Suprapubic skin (tissue), 4 donors: Measurements from ENCODE around the gene ASL. TPM values are rescaled to one million over a fixed set of nuclear protein-coding genes. Genes with fewer than 3 reads are reported as not detected.
"Not testable (repeated sequence)": the region's sequence is repeated elsewhere in the genome, so short reads cannot be mapped to it uniquely, and the experiment has no call there.

Experiments used
- DNase-seq, 2 donors: peaks; one replicate each; pipeline ENCODE4 v3.0.0-alpha.2; 2019; ENCODE audit warnings: low spot score in 2 of 2
- H3K27ac ChIP-seq: fragments of 200-600 bp; sonication (generic); one replicate; pipeline ENCODE4 v1.5.1; 2019
- H3K27me3 ChIP-seq: fragments of 200-600 bp; sonication (generic); one replicate; pipeline ENCODE4 v1.5.1; 2019
- H3K36me3 ChIP-seq: fragments of 200-600 bp; sonication (generic); one replicate; pipeline ENCODE4 v1.5.1; 2019
- H3K4me1 ChIP-seq: fragments of 200-600 bp; sonication (generic); one replicate; pipeline ENCODE4 v1.5.1; 2019
- H3K4me3 ChIP-seq: fragments of 200-600 bp; sonication (generic); one replicate; pipeline ENCODE4 v1.5.1; 2019; ENCODE audit warnings: mild to moderate bottlenecking
- H3K9me3 ChIP-seq: fragments of 200-600 bp; sonication (generic); one replicate; pipeline ENCODE4 v1.5.1; 2019
- CTCF ChIP-seq, 2 donors: fragments of 200-600 bp in 1 of 2; fragments of 450-650 bp in 1 of 2; sonication (generic) in 1 of 2; IDR thresholded peaks; one replicate each; pipeline ENCODE4 v1.5.1; 2016 to 2019; ENCODE audit warnings: antibody characterized with exemption in 2 of 2, mild to moderate bottlenecking in 1 of 2, moderate library complexity in 1 of 2
- EP300 ChIP-seq: sonication (generic); formaldehyde crosslinking; IDR thresholded peaks from one replicate; pipeline ENCODE4 v1.6.1; 2017; ENCODE audit warnings: antibody characterized with exemption
- POLR2A ChIP-seq, 2 donors: fragments of 450-650 bp; IDR thresholded peaks; one replicate each; pipeline ENCODE4 v1.6.1; 2017; ENCODE audit warnings: antibody characterized with exemption in 2 of 2, mild to moderate bottlenecking in 2 of 2, moderate library complexity in 2 of 2
- POLR2AphosphoS5 ChIP-seq, 3 donors: sonication (generic); formaldehyde crosslinking; IDR thresholded peaks; one replicate each; pipeline ENCODE4 v1.6.1; 2017; ENCODE audit warnings: antibody characterized with exemption in 3 of 3
- WGBS: methylation state at CpG from one replicate; pipeline ENCODE4 v1.1.5; 2018; 5-methylcytosine and 5-hydroxymethylcytosine counted together
- total RNA-seq, 4 donors: library from RNA; depleted of rRNA; stranded (reverse); fragments of >200 nt; gene quantifications; one replicate each; pipeline ENCODE4 v1.1.0, GENCODE V29; 2016

ASL gene
- total RNA-seq, result 10 to 100 TPM; 14.3 to 30.8 (median 22.4) TPM

DNA sequence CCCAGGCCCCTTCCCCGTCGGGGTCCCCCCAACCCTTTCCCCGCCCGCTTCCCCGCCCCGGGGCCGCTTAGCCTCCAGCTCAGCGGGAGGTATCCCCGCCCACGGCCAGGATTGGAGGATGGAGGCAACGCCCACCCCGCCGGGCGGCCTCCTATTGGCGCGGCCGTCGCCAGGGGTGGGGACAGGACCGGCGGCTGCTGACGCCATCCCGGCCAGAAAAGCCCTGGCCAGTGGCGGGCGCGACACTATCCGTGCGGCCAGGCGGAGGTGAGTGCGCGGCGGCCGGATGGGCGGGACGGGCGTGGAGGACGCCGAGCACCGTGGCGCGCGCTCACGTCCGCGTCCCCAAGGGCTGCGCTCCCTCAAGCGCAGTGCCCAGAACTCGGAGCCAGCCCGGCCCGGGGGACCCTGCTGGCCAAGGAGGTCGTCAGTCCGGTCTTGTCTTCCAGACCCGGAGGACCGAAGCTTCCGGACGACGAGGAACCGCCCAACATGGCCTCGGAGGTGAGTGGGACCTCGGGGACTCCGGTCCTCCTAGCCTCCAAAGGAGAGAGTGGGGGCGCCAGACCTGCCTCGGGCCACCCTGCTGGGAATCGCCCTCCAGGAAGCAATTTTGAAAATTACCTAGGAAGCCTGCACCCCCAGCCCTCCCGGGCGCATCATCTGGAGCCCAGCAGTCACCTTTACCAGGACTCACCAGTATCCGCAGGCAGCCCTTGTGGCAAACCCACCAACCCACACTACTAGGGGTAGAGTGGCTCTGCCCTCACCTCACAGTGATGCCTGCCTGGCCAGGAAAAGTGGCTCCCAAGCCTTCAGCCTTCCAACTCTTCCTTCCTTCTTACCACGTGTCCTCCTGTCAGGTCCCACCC lies at the start of gene ASL:
Gene ASL (plus strand): TSS at position 230 of the 872 bp plus-strand sequence. CDS start 263 bp downstream, at position 493.
- 4% methylated on average over 22 of the region's 67 CpGs for WGBS
- Histone ChIP-seq H3K27ac (peak within 1 kb of the TSS; percentile 63), H3K9me3 (no peaks in the 10 kb centered on the region), H3K36me3 (no peaks in the 10 kb centered on the region), H3K4me1 (peaks cover 18% of the 10 kb centered on the region), H3K4me3 (peak within 1 kb of the TSS; percentile 91), H3K27me3 (no peaks in the 10 kb centered on the region)
- peak; percentile 95 to 96 for DNase-seq
- TF ChIP-seq POLR2A (IDR thresholded peaks at IDR 0.05) (peak in 1 of 2 donors; percentile 46), POLR2AphosphoS5 (IDR thresholded peaks at IDR 0.05) (peak in 2 of 3 donors; percentile 75 to 81), CTCF (IDR thresholded peaks at IDR 0.05) (no peak), EP300 (no peak)

DNA sequence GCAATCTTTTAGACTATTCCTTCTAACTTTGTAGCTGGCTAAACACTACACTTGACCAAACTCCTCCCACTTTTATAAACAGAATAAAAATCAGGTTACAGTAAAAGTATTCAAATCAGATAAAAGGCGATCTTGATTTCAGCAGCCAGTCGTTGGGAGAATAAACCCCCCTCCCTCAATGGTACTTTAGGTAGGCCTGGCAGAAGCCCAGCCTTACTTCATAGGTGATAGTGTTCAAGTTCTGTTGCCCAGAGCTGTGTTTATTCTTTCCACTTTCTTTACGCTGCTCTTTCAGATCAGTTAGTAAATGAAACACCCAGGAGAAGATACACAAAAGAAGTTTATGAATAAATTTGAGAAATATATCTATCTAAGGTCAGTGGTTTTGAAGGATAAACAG lies 47.3 kb upstream of the ASL start:
- not testable (repeated sequence) for H3K4me1 ChIP-seq, H3K36me3 ChIP-seq, H3K9me3 ChIP-seq, H3K27me3 ChIP-seq, H3K4me3 ChIP-seq, H3K27ac ChIP-seq, DNase-seq
- 61% methylated on average over 3 of the region's 3 CpGs for WGBS

DNA sequence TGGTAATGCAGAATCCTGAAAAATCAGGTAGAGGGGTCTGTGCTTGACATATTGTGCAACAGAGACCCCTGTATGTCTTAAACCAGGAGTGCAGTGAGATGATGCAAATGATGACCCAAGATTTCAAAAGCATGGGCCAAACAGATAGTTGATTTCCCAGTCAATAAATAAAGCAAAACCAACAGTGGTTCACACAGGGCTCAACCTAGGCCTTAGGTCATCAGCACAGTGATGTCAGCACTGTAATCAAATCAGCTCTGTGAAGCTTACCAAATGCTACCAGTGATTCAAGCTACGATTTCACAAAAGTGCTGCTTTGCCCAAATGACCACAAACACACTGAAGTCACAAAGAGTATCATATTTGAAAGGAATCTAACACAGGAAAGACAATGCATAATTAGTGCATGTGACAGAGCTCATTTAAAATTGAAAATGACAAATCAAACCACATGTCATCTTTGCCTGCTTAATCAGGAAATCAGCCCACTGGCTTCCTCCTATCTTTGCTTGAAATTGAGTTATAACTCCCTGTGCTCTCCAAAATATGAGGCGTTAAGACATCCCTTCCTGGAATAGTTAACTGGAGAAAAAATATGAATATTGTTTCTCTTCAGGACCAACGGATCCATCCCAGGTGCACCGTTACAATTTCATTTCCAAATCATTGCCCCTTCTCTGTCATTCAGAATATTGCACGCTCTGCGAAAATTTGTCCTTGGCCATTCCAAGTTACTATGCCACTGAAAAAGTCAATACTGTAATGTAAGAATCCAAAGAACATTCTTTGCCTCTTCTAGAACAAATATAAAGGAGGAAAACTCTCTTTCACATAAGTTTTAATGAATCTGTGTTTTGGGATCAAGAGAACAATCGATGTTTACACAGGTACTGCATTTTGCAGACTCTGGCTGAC lies 41.9 kb upstream of the ASL start:
- Histone ChIP-seq H3K4me1 (no peaks in the 10 kb centered on the region), H3K4me3 (no peak overlapping the region), H3K36me3 (no peaks in the 10 kb centered on the region), H3K9me3 (no peaks in the 10 kb centered on the region), H3K27me3 (no peaks in the 10 kb centered on the region), H3K27ac (no peak overlapping the region)
- 78% methylated on average over 7 of the region's 7 CpGs for WGBS
- TF ChIP-seq POLR2AphosphoS5 (IDR thresholded peaks at IDR 0.05) (no peak), POLR2A (IDR thresholded peaks at IDR 0.05) (no peak), EP300 (no peak), CTCF (IDR thresholded peaks at IDR 0.05) (no peak)
- no peak for DNase-seq

DNA sequence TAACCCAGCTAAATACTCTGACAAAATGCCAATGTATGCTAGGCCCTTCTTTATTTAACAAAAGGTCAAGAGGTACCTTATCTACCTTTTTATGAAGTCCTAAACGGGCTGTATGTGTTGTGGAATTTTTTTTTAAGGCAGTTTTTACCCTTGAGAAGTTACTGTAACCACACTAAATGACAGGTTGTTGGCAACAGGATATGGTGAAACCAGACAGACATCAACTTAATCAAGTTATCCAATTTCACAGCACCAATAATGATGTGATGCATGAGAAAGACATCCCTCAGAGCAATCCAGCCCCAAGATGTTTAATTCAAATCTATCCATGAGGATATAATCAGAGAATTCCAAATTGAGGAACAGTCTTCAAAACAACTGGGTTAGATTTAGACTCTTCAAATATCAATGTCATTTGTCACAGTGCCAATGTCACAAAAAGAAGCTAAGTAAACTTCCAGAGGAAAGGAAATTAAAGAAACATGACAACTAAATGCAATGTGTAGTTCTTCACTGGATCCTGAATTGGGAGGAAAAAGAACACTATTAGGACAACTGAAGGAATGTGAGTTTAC lies 41.1 kb upstream of the ASL start:
- H3K9me3 ChIP-seq, H3K4me1 ChIP-seq, H3K4me3 ChIP-seq, H3K36me3 ChIP-seq, H3K27me3 ChIP-seq, DNase-seq, H3K27ac ChIP-seq: not testable (repeated sequence)
- WGBS, result 47% methylated on average over 1 of the region's 1 CpG

DNA sequence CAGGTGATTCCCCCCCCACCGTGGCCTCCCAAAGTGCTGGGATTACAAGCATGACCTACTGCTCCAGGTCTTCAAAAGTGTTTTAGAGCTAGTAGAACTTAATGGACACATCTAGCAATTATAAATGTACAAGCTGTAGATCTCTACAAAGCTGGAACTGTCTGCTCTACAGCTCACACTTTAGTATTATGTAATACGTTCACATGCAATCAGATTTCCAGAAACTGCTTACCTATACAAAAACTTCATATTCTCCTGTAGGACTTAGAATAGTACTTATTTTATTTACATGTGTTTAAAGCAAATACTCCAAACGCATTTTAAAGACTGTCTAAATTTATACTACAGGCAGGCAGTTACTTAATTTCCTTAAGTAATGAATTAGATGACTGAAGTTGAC lies 39.2 kb upstream of the ASL start:
- TF ChIP-seq EP300, result no peak
- no peak for TF ChIP-seq CTCF (IDR thresholded peaks at IDR 0.05)
- TF ChIP-seq POLR2A (IDR thresholded peaks at IDR 0.05), result no peak
- TF ChIP-seq POLR2AphosphoS5 (IDR thresholded peaks at IDR 0.05), result no peak
- no peaks in the 10 kb centered on the region for H3K36me3 ChIP-seq
- H3K27ac ChIP-seq, result no peak overlapping the region
- no peak for DNase-seq
- 85% methylated on average over 3 of the region's 3 CpGs for WGBS
- no peak overlapping the region for H3K4me3 ChIP-seq
- no peaks in the 10 kb centered on the region for H3K27me3 ChIP-seq
- no peaks in the 10 kb centered on the region for H3K4me1 ChIP-seq
- H3K9me3 ChIP-seq, result no peaks in the 10 kb centered on the region

GRCh38 chr7:66036788-66037187 lies 38.8 kb upstream of the ASL start:
- DNase-seq, result no peak
- Histone ChIP-seq H3K27me3 (no peaks in the 10 kb centered on the region), H3K9me3 (no peaks in the 10 kb centered on the region), H3K4me3 (no peak overlapping the region), H3K36me3 (no peaks in the 10 kb centered on the region), H3K27ac (no peak overlapping the region), H3K4me1 (no peaks in the 10 kb centered on the region)
- 92% methylated on average over 7 of the region's 7 CpGs for WGBS
- TF ChIP-seq POLR2AphosphoS5 (IDR thresholded peaks at IDR 0.05), result no peak
- no peak for TF ChIP-seq POLR2A (IDR thresholded peaks at IDR 0.05)
- no peak for TF ChIP-seq EP300
- no peak for TF ChIP-seq CTCF (IDR thresholded peaks at IDR 0.05)
